Tibial nerve (tissue), 3 donors: Measurements from ENCODE around the gene HRH1.

Source experiments
- POLR2A ChIP-seq, 2 donors: fragments of 450-650 bp; IDR thresholded peaks; one replicate each; pipeline ENCODE4 v1.6.1; 2017; ENCODE audit warnings: antibody characterized with exemption in 2 of 2, mild to moderate bottlenecking in 2 of 2, moderate library complexity in 2 of 2
- TF ChIP-seq, protein P1 (sequence below), 5 experiments: fragments of 200-600 bp in 3 of 5; fragments of 450-650 bp in 2 of 5; sonication (generic) in 3 of 5; IDR thresholded peaks; one replicate each; pipeline ENCODE4 v1.5.1; 2016 to 2019; ENCODE audit warnings: antibody characterized with exemption in 5 of 5, mild to moderate bottlenecking in 3 of 5, moderate library complexity in 2 of 5

- TF ChIP-seq, protein P1, sequence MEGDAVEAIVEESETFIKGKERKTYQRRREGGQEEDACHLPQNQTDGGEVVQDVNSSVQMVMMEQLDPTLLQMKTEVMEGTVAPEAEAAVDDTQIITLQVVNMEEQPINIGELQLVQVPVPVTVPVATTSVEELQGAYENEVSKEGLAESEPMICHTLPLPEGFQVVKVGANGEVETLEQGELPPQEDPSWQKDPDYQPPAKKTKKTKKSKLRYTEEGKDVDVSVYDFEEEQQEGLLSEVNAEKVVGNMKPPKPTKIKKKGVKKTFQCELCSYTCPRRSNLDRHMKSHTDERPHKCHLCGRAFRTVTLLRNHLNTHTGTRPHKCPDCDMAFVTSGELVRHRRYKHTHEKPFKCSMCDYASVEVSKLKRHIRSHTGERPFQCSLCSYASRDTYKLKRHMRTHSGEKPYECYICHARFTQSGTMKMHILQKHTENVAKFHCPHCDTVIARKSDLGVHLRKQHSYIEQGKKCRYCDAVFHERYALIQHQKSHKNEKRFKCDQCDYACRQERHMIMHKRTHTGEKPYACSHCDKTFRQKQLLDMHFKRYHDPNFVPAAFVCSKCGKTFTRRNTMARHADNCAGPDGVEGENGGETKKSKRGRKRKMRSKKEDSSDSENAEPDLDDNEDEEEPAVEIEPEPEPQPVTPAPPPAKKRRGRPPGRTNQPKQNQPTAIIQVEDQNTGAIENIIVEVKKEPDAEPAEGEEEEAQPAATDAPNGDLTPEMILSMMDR (IDR thresholded peaks at IDR 0.05), result no peak
- no peak for TF ChIP-seq POLR2A (IDR thresholded peaks at IDR 0.05)
These were observed 45.9 kb downstream of the HRH1 start for GRCh38 chr3:11199902-11200845.
